HG02623 (cell line): ENCODE measurements around the gene UBE2Q1.

ENCODE experiments used
- ATAC-seq: cut with Tn5 transposase; IDR thresholded peaks from one replicate; pipeline ENCODE4 v1.9.1; 2021; ENCODE audit warnings: moderate library complexity; ENCODE audit not compliant: unreplicated experiment

UBE2Q1 gene

GRCh38 chr1:154512760-154513159, 45.7 kb downstream of the UBE2Q1 start:
- ATAC-seq: no peak

GRCh38 chr1:154503898-154504297, 54.6 kb downstream of the UBE2Q1 start:
- ATAC-seq: no peak

GRCh38 chr1:154502744-154503115, 55.7 kb downstream of the UBE2Q1 start:
- ATAC-seq: no peak

GRCh38 chr1:154502066-154502743, 56.3 kb downstream of the UBE2Q1 start, which contains the start of the genes SHE and TDRD10:
TSS of gene SHE (minus strand) at chr1:154502412. CDS start at chr1:154502026, 386 bp downstream.
TSS of gene TDRD10 (plus strand) at chr1:154502219. CDS start at chr1:154506904, 4,685 bp downstream.
- ATAC-seq: no peak

GRCh38 chr1:154501423-154502065, 56.9 kb downstream of the UBE2Q1 start:
- no peak for ATAC-seq

GRCh38 chr1:154500533-154500932, 57.9 kb downstream of the UBE2Q1 start:
- no peak for ATAC-seq

- ATAC-seq: no peak
Measured at GRCh38 chr1:154499446-154499845, 59.0 kb downstream of the UBE2Q1 start.
